T-cell (primary cell): ENCODE results near the gene LTF. TPM values are rescaled to one million over a fixed set of nuclear protein-coding genes. Genes with fewer than 3 reads are reported as not detected.

Source experiments
- ATAC-seq, 4 experiments: fragments of 200-7000 bp in 3 of 4; fragments of 150-1000 bp in 1 of 4; cut with Tn5 transposase; replicated peaks in 1 of 4; 1 replicate in 3 of 4; 2 replicates in 1 of 4; pipeline ENCODE4 v1.10.0; 2021; ENCODE audit warnings: moderate library complexity in 3 of 4, mild to moderate bottlenecking in 2 of 4, moderate number of reproducible peaks in 1 of 4
- CTCF ChIA-PET, 2 donors: fragments of 300-600 bp; sonication (Branson Sonifier 250); formaldehyde crosslinking; loops; one replicate each; lab custom pipeline; 2022; ENCODE audit warnings: antibody characterized with exemption in 2 of 2; lab: Charles Lee
- POLR2A ChIA-PET, 2 donors: fragments of 300-600 bp; sonication (Branson Sonifier 250); formaldehyde crosslinking; loops; one replicate each; lab custom pipeline; 2022; ENCODE audit warnings: antibody characterized with exemption in 2 of 2; lab: Charles Lee
- DNase-seq, 35 experiments: peaks; one replicate each; pipeline versions ENCODE4 v3.0.0 to v3.0.0-alpha.2; 2013 to 2023
- H3K27ac ChIP-seq: one replicate; pipeline ENCODE4 v1.5.1; 2013; ENCODE audit warnings: low read length
- H3K27me3 ChIP-seq, 2 experiments: replicated peaks in 1 of 2; 1 replicate in 1 of 2; 2 replicates in 1 of 2; pipeline versions ENCODE4 v1.6.1 to v1.7.0; 2013; ENCODE audit warnings: low read length in 1 of 2, mixed read lengths in 1 of 2; ENCODE audit not compliant: control insufficient read depth in 2 of 2, insufficient read depth in 2 of 2; ENCODE audit errors: extremely low read depth in 1 of 2
- H3K36me3 ChIP-seq, 2 donors: 1 replicate in 1 of 2; 2 replicates in 1 of 2; pipeline versions ENCODE4 v1.6.1 to v1.7.0; 2013; ENCODE audit warnings: low read length in 1 of 2; ENCODE audit not compliant: control insufficient read depth in 2 of 2, insufficient read depth in 1 of 2; ENCODE audit errors: extremely low read depth in 1 of 2
- H3K4me1 ChIP-seq, 2 experiments: 1 replicate in 1 of 2; 2 replicates in 1 of 2; pipeline versions ENCODE4 v1.6.1 to v1.7.0; 2013; ENCODE audit warnings: low read length in 2 of 2, mixed read lengths in 1 of 2; ENCODE audit not compliant: insufficient read depth in 2 of 2, control insufficient read depth in 1 of 2; ENCODE audit errors: extremely low read depth in 1 of 2
- H3K4me3 ChIP-seq, 2 donors: 1 replicate in 1 of 2; 2 replicates in 1 of 2; pipeline versions ENCODE4 v1.5.1 to v1.7.0; 2013; ENCODE audit warnings: mild to moderate bottlenecking in 2 of 2, low read length in 1 of 2, moderate library complexity in 1 of 2; ENCODE audit not compliant: control insufficient read depth in 1 of 2; ENCODE audit errors: extremely low read depth in 1 of 2
- H3K9me3 ChIP-seq: 2 replicates; pipeline ENCODE4 v1.7.0; 2013
- H3K27ac Mint-ChIP-seq, 2 donors: one replicate each; pipeline ENCODE4 v1.8.0; 2020 to 2021; ENCODE audit warnings: mild to moderate bottlenecking in 2 of 2, mixed read lengths in 2 of 2
- H3K27me3 Mint-ChIP-seq, 2 donors: one replicate each; pipeline ENCODE4 v1.8.0; 2021 to 2022; ENCODE audit warnings: mixed read lengths in 2 of 2
- H3K36me3 Mint-ChIP-seq: one replicate; pipeline ENCODE4 v1.8.0; 2021; ENCODE audit warnings: mixed read lengths
- H3K4me1 Mint-ChIP-seq, 3 donors: one replicate each; pipeline ENCODE4 v1.8.0; 2020 to 2022; ENCODE audit warnings: mixed read lengths in 3 of 3, mild to moderate bottlenecking in 1 of 3
- H3K4me3 Mint-ChIP-seq, 3 donors: one replicate each; pipeline ENCODE4 v1.8.0; 2020 to 2022; ENCODE audit warnings: mild to moderate bottlenecking in 3 of 3, mixed read lengths in 3 of 3, moderate library complexity in 3 of 3
- H3K9me3 Mint-ChIP-seq, 3 donors: one replicate each; pipeline ENCODE4 v1.8.0; 2020 to 2022; ENCODE audit warnings: mixed read lengths in 3 of 3
- WGBS: methylation state at CpG from one replicate; pipeline ENCODE4 v1.1.5; 2013; ENCODE audit warnings: missing lambda C conversion rate; ENCODE audit not compliant: insufficient coverage; 5-methylcytosine and 5-hydroxymethylcytosine counted together
- total RNA-seq, 35 experiments: library from RNA in 6 of 35; stranded (reverse) in 6 of 35; fragments of 120-200 nt in 1 of 35; gene quantifications; one replicate each; pipeline versions ENCODE4 v1.2.1 to v1.2.4 and lab custom pipeline; 2013 to 2026

LTF gene
- total RNA-seq, 5 donors from 2014 or later (not counting 1 experiment from before 2014, with no cell fraction given), result 0.16 TPM; not detected in 4

DNA sequence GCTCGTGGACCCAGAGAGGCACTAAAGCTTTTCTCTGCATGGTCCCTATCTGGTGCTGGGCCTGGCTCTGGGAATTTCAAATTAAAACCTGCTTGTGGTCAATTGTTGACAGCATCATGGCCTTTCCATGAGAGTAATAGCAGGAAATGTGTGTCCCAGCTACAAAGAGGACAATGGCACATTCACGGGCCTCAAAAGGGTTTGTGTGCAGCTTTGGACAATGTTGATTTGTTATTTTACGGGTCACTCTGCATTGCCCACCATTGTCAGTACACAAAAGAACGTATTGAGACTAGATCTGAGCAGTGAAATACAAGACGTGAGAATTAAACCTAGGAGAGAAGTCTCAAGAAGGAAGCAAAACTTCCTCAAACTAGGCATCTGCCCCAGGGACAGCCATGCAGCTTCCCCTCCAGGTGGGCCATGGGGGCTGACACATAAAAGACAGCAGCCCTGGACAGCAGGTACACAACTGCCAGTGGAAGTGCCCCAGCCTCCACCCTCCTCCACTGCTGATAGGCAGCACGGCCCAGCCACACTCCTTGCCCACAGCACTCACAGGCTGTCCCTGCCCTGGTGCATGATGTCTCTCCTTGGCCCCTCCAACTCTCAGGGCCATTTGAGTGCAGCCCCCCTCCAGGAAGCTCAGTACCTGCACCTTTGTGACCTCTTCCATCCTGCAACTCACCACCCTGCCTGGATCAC lies 15.9 kb upstream of the LTF start:
- DNase-seq (no peak), ATAC-seq (no peak)
- peaks cover 24 to 36% of the 10 kb centered on the region in 2 donors for H3K27me3 Mint-ChIP-seq
- no peak overlapping the region for H3K27ac Mint-ChIP-seq
- no peaks in the 10 kb centered on the region for H3K4me1 Mint-ChIP-seq
- ChIA-PET CTCF (no interaction called here), POLR2A (no interaction called here)
- no peak overlapping the region for H3K4me3 Mint-ChIP-seq
- H3K36me3 ChIP-seq, result no peaks in the 10 kb centered on the region
- no peaks in the 10 kb centered on the region for H3K9me3 ChIP-seq
- WGBS, result 87% methylated on average over 5 of the region's 6 CpGs
- H3K4me1 ChIP-seq, result no peaks in the 10 kb centered on the region
- no peaks in the 10 kb centered on the region for H3K36me3 Mint-ChIP-seq
- peaks cover 0 to under 1% (median under 1%) of the 10 kb centered on the region in 3 donors for H3K9me3 Mint-ChIP-seq
- H3K27ac ChIP-seq, result no peak overlapping the region
- no peak overlapping the region for H3K4me3 ChIP-seq
- peaks cover 0 to 33% of the 10 kb centered on the region in 2 experiments for H3K27me3 ChIP-seq

DNA sequence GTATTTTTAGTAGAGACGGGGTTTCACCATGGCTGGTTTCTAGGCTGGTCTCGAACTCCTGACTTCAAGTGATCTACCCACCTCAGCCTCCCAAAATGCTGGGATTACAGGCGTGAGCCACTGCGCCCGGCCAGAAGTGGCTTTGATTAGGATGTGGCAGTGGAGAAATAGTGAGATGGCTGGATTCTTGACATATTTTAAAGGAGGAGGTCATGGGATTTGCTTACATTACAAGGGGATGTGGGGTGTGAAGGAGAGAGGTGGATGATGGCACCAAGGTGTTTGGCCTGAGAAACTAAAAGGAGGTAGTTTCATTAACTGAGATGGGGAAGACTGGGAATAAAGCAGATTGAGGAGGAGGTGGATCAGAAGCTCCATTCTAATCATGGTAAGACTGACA lies 15.0 kb upstream of the LTF start:
- no peak overlapping the region for H3K27ac ChIP-seq
- Mint-ChIP-seq H3K27me3 (peaks cover 24 to 36% of the 10 kb centered on the region in 2 donors), H3K4me1 (no peaks in the 10 kb centered on the region), H3K27ac (no peak overlapping the region), H3K36me3 (no peaks in the 10 kb centered on the region), H3K4me3 (no peak overlapping the region), H3K9me3 (peaks cover 9% of the 10 kb centered on the region in 3 donors)
- POLR2A ChIA-PET, result no interaction called here
- H3K9me3 ChIP-seq, result peaks cover under 1% of the 10 kb centered on the region
- H3K27me3 ChIP-seq, result peaks cover 0 to 25% of the 10 kb centered on the region in 2 experiments
- no peak overlapping the region for H3K4me3 ChIP-seq
- ATAC-seq, result no peak
- 90% methylated on average over 2 of the region's 5 CpGs for WGBS
- CTCF ChIA-PET, result no interaction called here
- H3K4me1 ChIP-seq, result no peaks in the 10 kb centered on the region
- DNase-seq, result no peak
- H3K36me3 ChIP-seq, result no peaks in the 10 kb centered on the region

DNA sequence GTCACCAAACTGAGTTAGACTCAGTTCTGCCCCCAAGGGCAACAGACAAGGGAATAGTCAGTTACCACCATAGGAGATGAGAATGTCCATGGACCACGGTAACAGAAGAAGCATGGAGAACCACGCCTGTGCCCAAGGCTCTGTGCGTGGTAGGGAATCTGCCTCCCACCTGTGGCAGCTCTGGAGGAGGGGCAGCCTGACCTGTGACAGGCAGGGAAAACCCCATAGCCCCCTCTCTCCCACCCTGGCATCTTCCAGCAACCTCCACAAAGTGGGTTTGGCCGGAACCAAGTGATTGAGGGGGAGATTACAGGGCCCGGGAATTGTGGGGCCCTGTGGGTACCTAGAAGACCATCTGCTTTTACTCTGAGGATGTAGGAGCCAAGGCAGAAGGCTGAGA lies 14.3 kb upstream of the LTF start:
- Histone ChIP-seq H3K27me3 (peaks cover 0 to 24% of the 10 kb centered on the region in 2 experiments), H3K9me3 (peaks cover 2% of the 10 kb centered on the region), H3K36me3 (no peaks in the 10 kb centered on the region), H3K4me1 (no peaks in the 10 kb centered on the region), H3K4me3 (no peak overlapping the region), H3K27ac (no peak overlapping the region)
- no peak for DNase-seq
- H3K4me3 Mint-ChIP-seq, result no peak overlapping the region
- ChIA-PET CTCF (no interaction called here), POLR2A (no interaction called here)
- peaks cover 10 to 15% (median 13%) of the 10 kb centered on the region in 3 donors for H3K9me3 Mint-ChIP-seq
- no peaks in the 10 kb centered on the region for H3K4me1 Mint-ChIP-seq
- no peaks in the 10 kb centered on the region for H3K36me3 Mint-ChIP-seq
- no peak for ATAC-seq
- H3K27me3 Mint-ChIP-seq, result peaks cover 24 to 38% of the 10 kb centered on the region in 2 donors
- 94% methylated on average over 2 of the region's 5 CpGs for WGBS
- no peak overlapping the region for H3K27ac Mint-ChIP-seq

DNA sequence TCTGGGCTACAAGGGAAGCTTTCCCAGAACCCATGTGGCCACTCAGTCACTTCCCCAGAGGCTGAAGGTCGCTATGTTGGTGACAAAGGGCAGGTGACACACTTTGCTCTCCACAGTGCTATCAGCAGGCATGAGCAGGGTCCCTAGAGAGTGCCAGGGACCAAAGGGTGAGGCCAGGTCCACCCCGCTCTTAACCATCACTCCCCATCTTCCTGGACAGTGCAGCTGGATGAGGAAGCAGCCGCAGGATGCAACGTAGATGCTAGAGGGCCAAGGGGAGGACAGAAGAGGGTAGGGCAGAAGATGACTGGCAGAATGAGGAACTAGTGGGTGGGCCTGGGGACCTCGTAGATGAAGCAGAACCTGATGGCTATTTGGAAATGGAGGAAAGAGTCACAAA lies 13.6 kb upstream of the LTF start:
- Mint-ChIP-seq H3K4me3 (no peak overlapping the region), H3K27me3 (peaks cover 28 to 41% of the 10 kb centered on the region in 2 donors), H3K9me3 (peaks cover 13 to 20% (median 13%) of the 10 kb centered on the region in 3 donors), H3K4me1 (no peaks in the 10 kb centered on the region), H3K36me3 (no peaks in the 10 kb centered on the region), H3K27ac (no peak overlapping the region)
- Histone ChIP-seq H3K9me3 (peaks cover 2% of the 10 kb centered on the region), H3K36me3 (no peaks in the 10 kb centered on the region), H3K27ac (no peak overlapping the region), H3K27me3 (peaks cover 0 to 24% of the 10 kb centered on the region in 2 experiments), H3K4me1 (no peaks in the 10 kb centered on the region), H3K4me3 (no peak overlapping the region)
- ATAC-seq (no peak), DNase-seq (no peak)
- WGBS, result 78% methylated on average over 3 of the region's 5 CpGs
- POLR2A ChIA-PET, result no interaction called here
- CTCF ChIA-PET, result no interaction called here

DNA sequence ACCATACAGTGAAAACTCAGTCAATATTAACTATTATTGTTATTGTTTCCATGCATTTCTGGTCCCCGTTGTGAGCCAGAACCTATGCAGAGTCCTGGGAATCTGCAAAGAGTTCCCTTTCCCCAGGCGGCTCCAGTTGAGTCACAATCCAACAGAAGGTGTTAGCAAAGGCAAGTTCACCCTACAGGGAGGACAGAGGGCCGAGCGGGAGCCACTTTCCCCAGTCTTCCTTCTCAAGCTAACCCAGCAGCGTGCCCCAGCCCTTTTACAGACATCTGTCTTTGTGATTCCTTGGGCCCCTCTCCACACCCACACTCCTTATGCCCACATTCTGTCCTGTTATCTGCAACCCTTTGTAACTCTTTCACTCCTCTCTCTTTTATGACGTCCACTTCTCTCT lies 13.1 kb upstream of the LTF start:
- Histone ChIP-seq H3K4me3 (no peak overlapping the region), H3K9me3 (peaks cover 2% of the 10 kb centered on the region), H3K36me3 (no peaks in the 10 kb centered on the region), H3K27ac (no peak overlapping the region), H3K4me1 (no peaks in the 10 kb centered on the region), H3K27me3 (peaks cover 0 to 26% of the 10 kb centered on the region in 2 experiments)
- no peak for DNase-seq
- ATAC-seq, result no peak
- ChIA-PET POLR2A (no interaction called here), CTCF (no interaction called here)
- H3K4me3 Mint-ChIP-seq, result no peak overlapping the region
- peaks cover 34 to 44% of the 10 kb centered on the region in 2 donors for H3K27me3 Mint-ChIP-seq
- no peaks in the 10 kb centered on the region for H3K36me3 Mint-ChIP-seq
- H3K9me3 Mint-ChIP-seq, result peaks cover 13 to 20% (median 13%) of the 10 kb centered on the region in 3 donors
- no peaks in the 10 kb centered on the region for H3K4me1 Mint-ChIP-seq
- 92% methylated on average over 5 of the region's 6 CpGs for WGBS
- H3K27ac Mint-ChIP-seq, result no peak overlapping the region

DNA sequence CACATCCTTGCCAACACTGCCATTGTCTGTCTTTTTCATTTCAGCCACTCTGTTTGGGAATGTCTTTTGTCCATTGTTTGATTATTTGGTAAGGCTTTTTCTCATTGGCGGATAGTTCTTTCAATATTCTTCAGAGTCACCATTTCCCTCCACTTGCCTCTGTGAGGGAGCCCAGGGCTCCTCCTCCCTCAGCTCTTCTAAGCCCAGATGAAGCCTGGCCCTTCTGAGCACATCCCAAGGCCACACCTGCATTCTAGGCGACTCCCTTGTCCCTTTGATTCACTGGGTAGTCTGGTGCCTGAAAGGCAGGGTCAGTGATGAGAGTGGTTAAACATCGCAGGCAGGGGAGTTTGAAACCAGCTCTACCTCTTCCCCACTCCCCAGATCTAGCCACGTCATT lies 12.4 kb upstream of the LTF start:
- Histone ChIP-seq H3K27me3 (peaks cover 0 to 32% of the 10 kb centered on the region in 2 experiments), H3K27ac (no peak overlapping the region), H3K4me3 (no peak overlapping the region), H3K4me1 (no peaks in the 10 kb centered on the region), H3K9me3 (peaks cover 2% of the 10 kb centered on the region), H3K36me3 (no peaks in the 10 kb centered on the region)
- ATAC-seq (no peak), DNase-seq (no peak)
- ChIA-PET POLR2A (interaction anchor here in 1 of 2 donors (0.6 kb wide), 1 partner anchor 541 kb away, joined by 5 read pairs; no protein-coding TSS in a partner anchor), CTCF (no interaction called here)
- Mint-ChIP-seq H3K36me3 (no peaks in the 10 kb centered on the region), H3K4me1 (no peaks in the 10 kb centered on the region), H3K27ac (no peak overlapping the region), H3K27me3 (peaks cover 35 to 45% of the 10 kb centered on the region in 2 donors), H3K4me3 (no peak overlapping the region), H3K9me3 (peaks cover 13 to 20% (median 13%) of the 10 kb centered on the region in 3 donors)
- no CpG with 5 or more reads among the region's 4 CpGs for WGBS
